Activated CD4-positive, alpha-beta T cell treated with anti-CD3 and anti-CD28 coated beads for 1 hour (primary cell): Measurements from ENCODE around the gene ERVW-1.
A peak's percentile ranks its signal among the peaks of the same experiment; 100 is the strongest.
"Not testable (repeated sequence)": the region's sequence is repeated elsewhere in the genome, so short reads cannot be mapped to it uniquely, and the experiment has no call there.

Experiments
- DNase-seq: peaks from one replicate; pipeline ENCODE4 v3.0.0-alpha.2; 2020

The ERVW-1 gene

GRCh38 chr7:92468589-92468988 is 9.2 kb downstream of the ERVW-1 start:
- not testable (repeated sequence) for DNase-seq

- no peak for DNase-seq
These were observed 11.1 kb downstream of the ERVW-1 start for GRCh38 chr7:92466682-92467081.

GRCh38 chr7:92464515-92464914 is 13.2 kb downstream of the ERVW-1 start:
- no peak for DNase-seq

DNA sequence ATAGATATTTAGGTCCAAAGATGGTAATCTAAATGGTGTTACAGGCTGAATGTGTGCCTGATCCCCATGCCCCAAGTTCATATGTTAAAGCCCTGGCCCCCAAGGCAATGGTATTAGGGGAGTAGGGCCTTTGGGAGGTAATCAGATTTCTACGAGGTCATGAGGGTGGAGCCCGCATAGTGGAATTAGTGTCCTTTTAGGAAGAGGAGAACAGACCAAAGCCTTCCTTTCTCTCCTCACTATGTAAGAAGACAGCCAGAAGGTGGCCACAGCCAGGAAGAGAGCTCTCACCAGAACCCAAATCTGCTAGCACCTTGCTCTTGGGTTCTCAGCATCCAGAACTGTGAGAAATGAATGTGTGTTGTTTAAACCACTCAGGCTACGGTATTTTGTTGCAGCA is 15.2 kb downstream of the ERVW-1 start:
- DNase-seq, result no peak

GRCh38 chr7:92461027-92462003 is 16.4 kb downstream of the ERVW-1 start:
- DNase-seq, result no peak

GRCh38 chr7:92460510-92460909 is 17.2 kb downstream of the ERVW-1 start:
- no peak for DNase-seq

- DNase-seq, result no peak
These were observed 17.6 kb downstream of the ERVW-1 start for GRCh38 chr7:92460109-92460508.

GRCh38 chr7:92456236-92456635 is 21.5 kb downstream of the ERVW-1 start:
- DNase-seq, result no peak

GRCh38 chr7:92451645-92452044 is 26.1 kb downstream of the ERVW-1 start:
- DNase-seq, result no peak

- DNase-seq, result peak; percentile 36
These were observed 29.5 kb downstream of the ERVW-1 start for GRCh38 chr7:92448205-92448747.

DNA sequence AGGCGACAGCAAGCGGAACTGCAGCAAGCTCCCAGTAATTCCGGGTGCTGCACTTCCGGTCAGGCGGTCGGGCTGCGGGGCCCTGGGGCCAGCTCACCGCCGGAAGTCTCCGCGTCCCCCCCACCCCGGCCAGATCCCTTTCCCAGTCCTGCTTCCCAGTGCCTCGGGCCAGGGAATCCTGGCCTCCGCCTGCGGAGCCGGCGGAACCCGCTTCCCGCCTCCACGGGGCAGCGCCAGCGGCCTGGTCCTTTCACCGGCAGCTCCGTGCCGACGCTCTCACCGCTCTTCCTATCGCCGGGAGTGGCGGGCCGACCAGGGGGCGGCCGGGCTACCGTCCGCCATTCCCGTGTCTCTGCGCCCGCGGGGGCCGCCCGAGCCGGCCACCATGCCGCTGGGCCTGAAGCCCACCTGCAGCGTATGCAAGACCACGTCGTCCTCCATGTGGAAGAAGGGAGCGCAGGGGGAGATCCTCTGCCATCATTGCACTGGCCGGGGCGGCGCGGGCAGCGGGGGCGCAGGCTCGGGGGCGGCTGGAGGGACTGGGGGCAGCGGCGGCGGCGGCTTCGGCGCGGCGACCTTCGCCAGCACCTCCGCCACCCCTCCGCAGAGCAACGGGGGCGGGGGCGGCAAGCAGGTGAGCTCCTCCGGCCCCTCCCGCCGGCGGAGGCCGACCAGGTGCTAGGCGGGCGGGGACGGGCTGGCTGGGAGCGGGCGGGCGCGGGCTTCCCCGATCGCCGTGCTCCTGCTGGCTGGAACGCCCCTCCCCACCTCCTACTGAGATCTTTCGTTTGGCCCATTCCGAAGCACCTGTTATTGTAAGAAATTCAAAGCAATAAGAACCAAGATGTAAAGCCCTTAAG is 30.2 kb downstream of the ERVW-1 start, which contains the start of gene GATAD1:
GATAD1 (plus strand) TSS at position 138 of the 860 bp plus-strand sequence; CDS start at position 386, 248 bp downstream.
- DNase-seq, result peak; percentile 65

- no peak for DNase-seq
These were observed 30.8 kb downstream of the ERVW-1 start for GRCh38 chr7:92446869-92447344.

DNA sequence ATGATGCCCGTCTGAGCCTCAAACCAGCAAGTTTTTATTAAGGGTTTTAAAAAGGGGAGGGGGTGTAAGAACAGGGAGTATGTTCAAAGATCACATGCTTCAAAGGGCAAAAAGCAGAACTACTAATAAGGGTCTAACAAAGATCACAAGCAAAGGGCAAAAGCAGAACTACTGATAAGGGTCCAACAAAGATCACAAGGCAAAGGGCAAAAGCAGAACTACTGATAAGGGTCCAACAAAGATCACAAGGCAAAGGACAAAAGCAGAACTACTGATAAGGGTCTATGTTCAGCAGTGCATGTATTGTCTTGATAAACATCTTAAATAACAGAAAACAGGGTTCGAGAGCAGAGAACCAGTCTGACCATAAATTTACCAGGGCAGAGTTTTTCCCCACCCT is 35.0 kb downstream of the ERVW-1 start:
- not testable (repeated sequence) for DNase-seq

- DNase-seq, result no peak
These were observed 39.7 kb downstream of the ERVW-1 start for GRCh38 chr7:92437956-92438491.

- DNase-seq, result no peak
These were observed 40.9 kb downstream of the ERVW-1 start for GRCh38 chr7:92436612-92437445.

DNA sequence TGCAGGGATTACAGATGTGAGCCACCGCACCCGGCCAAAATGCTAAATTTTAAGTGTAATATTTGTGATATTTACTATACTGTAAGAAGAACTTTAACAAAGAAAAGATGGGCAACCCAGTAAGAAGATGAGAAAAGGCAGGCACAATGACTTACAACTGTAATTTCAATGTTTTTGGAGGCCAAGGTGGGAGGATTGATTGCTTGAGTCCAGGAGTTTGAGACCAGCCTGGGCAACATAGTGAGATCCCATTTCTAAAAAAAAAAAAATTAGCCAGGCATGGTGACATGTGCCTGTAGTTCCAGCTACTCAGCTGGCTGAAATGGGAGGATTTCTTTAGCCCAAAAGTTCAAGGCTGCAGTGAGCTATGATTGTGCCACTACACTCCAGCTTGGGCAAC is 42.2 kb downstream of the ERVW-1 start:
- no peak for DNase-seq

DNA sequence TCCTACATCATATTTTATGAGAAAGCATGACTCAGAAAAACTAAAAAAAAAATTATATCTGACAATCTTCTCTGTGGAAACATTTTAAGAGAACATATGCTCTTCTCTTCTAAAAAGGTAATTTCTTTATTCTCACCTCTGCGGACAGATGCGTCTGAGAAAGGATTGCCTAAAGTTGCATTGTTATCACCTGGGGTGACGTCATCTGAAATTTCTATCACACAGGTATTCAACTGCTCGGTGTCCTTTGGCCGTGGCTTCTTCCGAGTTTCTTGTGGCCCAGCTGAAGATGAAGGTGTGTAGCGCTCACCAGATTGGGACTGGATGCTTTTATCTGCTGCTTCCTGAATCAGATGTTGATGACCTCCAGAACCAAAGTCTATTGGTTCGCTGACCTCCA is 44.7 kb downstream of the ERVW-1 start:
- no peak for DNase-seq

DNA sequence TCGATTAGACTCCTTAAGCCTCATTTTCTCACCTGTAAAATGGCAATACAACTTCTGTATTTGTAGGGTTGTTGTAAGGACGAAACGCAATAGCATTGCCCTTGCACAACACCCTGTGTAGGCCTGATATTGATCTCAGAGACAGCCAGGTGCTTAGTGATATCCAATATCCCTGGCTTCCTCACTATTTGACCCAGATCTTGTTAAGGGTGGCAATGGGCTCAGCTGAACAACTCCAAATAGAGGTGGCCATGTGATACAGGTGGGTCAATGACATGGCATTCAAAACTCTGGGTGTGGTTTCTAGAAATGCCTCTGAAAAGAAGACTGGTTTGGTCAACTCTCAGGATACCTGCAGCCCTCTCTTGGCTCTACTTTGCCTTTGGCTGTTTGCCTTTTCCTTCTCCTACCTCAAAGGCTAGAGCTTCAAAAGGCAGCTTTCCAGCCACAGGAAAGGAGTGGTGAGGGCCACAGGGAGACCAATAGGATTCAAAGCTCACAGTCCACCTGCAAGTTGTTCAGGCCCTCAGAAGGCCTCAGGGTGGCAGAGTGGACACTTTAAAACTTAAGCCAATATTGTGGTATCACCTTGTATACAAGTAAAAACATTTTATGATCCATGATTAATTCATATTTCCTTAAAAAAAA is 45.3 kb downstream of the ERVW-1 start:
- DNase-seq, result no peak

GRCh38 chr7:92427193-92427592 is 50.6 kb downstream of the ERVW-1 start:
- DNase-seq, result no peak

- DNase-seq, result no peak
These were observed 52.3 kb downstream of the ERVW-1 start for GRCh38 chr7:92425311-92425947.

DNA sequence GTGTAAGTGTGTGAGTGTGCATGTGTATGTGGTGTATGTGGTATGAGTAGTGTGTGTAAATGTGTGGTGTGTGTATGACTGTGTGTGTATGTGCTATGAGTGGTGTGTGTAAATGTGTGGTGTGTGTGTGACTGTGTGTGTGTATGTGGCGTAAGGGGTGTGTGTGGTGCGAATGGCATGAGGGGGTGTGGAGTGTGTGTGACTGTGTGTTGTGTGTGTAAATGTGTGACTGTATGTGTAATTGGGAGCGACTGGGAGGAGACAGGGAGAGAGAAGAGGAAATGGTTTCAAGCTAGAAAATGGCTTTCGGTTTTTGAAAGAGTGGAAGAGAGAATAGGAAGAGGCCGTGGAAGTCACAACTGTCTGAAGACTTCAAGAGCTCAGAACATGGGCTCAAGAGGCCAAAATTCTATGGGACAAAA is 54.0 kb downstream of the ERVW-1 start:
- DNase-seq, result no peak
